SK-N-MC (cell line): Measurements from ENCODE around the gene STPG3.

ENCODE experiments used
- EZH2 ChIP-seq: fragments of 200-600 bp; sonication (generic); IDR thresholded peaks from one replicate; pipeline ENCODE4 v1.6.1; 2017; ENCODE audit warnings: antibody characterized with exemption
- FOXP2 ChIP-seq: optimal IDR thresholded peaks from 2 replicates; pipeline ENCODE3; 2011; ENCODE audit warnings: mild to moderate bottlenecking, moderate library complexity; ENCODE audit not compliant: insufficient read depth; ENCODE audit errors: extremely low read length, control extremely low read depth
- POLR2AphosphoS5 ChIP-seq: IDR thresholded peaks from 2 replicates; pipeline ENCODE4 v1.6.1; 2012; ENCODE audit warnings: mild to moderate bottlenecking, low read depth, low read length, borderline replicate concordance

DNA sequence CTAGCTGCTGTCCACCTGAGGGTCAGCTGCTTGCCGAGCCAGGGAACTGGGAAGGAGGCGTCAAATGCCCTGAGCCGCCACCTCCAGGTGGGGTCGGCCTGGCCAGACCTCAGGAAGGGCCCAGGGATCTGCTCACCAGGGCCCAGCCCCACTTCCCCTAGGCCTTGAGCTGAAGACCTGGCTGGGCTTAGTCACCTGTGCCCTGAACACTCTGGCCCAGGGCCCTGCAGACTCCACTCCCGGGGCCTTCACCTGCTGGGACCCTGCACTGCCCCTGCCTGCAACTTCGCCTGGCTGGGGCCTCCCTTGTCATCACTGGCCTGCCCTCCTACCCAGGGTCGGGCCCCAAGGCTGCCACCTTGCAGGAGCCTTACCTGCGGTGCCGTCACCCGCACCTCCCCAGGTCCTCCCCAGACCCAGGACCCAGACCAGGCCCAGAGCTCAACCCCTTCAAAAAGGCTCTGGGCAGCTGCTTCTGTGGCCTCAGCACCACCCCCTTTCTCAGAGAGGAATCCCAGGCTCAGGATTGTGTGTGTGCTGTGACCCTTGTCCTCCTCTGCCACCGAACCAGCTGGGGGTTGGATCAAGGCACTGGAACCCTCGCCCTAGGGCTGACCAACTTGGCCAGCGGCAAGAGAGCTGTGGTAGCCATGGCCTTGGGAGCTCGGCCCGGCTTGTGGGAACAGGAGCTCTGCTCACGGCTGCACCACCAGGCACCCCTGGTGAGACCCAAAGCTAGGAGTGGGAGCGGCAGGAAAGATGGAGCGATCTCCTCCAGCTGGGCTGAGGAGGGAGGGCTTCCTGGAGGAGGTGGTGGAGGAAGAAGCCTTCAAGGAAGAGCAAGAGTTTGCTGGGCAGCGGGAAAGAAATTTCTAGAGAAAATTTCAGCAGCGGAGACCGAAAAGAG, 2.9 kb downstream of the STPG3 start:
- TF ChIP-seq EZH2 = no peak
- no peak for TF ChIP-seq POLR2AphosphoS5
- TF ChIP-seq FOXP2 = no peak
